Measurements from ENCODE around the gene LRRC4.

DNA sequence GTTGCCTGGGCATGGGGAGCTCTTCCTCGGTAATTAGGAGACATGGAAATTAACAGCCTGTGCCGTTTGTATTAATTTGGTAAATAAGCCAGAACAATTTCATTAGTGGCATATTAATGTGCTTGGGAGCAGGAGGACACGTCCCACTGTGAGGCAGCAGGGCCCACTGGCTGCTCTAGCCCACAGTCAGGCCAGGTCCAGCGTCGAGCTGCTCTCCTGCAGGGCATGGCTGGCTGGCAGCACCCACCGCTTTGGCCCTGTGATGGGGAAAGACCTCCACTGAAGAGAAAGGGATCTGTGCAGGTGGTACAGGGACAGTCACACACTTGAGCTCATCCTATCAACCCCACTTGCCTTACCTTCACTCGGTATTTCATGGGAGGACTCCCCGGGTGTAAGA lies 37.5 kb upstream of the LRRC4 start:
- TF ChIP-seq POLR2A (IDR thresholded peaks at IDR 0.05) = no peak
- TF ChIP-seq, protein P1, sequence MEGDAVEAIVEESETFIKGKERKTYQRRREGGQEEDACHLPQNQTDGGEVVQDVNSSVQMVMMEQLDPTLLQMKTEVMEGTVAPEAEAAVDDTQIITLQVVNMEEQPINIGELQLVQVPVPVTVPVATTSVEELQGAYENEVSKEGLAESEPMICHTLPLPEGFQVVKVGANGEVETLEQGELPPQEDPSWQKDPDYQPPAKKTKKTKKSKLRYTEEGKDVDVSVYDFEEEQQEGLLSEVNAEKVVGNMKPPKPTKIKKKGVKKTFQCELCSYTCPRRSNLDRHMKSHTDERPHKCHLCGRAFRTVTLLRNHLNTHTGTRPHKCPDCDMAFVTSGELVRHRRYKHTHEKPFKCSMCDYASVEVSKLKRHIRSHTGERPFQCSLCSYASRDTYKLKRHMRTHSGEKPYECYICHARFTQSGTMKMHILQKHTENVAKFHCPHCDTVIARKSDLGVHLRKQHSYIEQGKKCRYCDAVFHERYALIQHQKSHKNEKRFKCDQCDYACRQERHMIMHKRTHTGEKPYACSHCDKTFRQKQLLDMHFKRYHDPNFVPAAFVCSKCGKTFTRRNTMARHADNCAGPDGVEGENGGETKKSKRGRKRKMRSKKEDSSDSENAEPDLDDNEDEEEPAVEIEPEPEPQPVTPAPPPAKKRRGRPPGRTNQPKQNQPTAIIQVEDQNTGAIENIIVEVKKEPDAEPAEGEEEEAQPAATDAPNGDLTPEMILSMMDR (IDR thresholded peaks at IDR 0.05) = no peak

All from stomach (tissue), 4 donors.